NCI-H446 (cell line): ENCODE results near the gene ZSWIM4.
"Not testable (repeated sequence)": the region's sequence is repeated elsewhere in the genome, so short reads cannot be mapped to it uniquely, and the experiment has no call there.

ENCODE experiments used
- DNase-seq, 2 experiments: peaks; one replicate each; lab custom pipeline; 2025; lab: John Stamatoyannopoulos, UW

The ZSWIM4 gene

GRCh38 chr19:13850910-13851733, 55.9 kb downstream of the ZSWIM4 start:
- DNase-seq: peak in 1 of 2 experiments; percentile 47

- DNase-seq: not testable (repeated sequence)
Measured at GRCh38 chr19:13851734-13852114, 56.5 kb downstream of the ZSWIM4 start.

- not testable (repeated sequence) for DNase-seq
Measured at GRCh38 chr19:13852171-13852707, 57.0 kb downstream of the ZSWIM4 start.

GRCh38 chr19:13856497-13856896, 61.3 kb downstream of the ZSWIM4 start:
- DNase-seq: no peak

- DNase-seq: peak in 1 of 2 experiments; percentile 36
Measured at GRCh38 chr19:13859361-13859880, 64.2 kb downstream of the ZSWIM4 start.

GRCh38 chr19:13860679-13861391, 65.6 kb downstream of the ZSWIM4 start:
- no peak for DNase-seq

GRCh38 chr19:13861392-13861713, 66.1 kb downstream of the ZSWIM4 start:
- DNase-seq: no peak

- DNase-seq: peak; percentile 81 to 89
Measured at GRCh38 chr19:13861714-13862531, 66.7 kb downstream of the ZSWIM4 start.

GRCh38 chr19:13864046-13864666, 68.9 kb downstream of the ZSWIM4 start:
- no peak for DNase-seq

GRCh38 chr19:13864667-13865570, 69.7 kb downstream of the ZSWIM4 start:
- DNase-seq: no peak

GRCh38 chr19:13865571-13866462, 70.6 kb downstream of the ZSWIM4 start:
- no peak for DNase-seq

GRCh38 chr19:13866463-13867046, 71.3 kb downstream of the ZSWIM4 start:
- no peak for DNase-seq

- no peak for DNase-seq
Measured at GRCh38 chr19:13868663-13869062, 73.4 kb downstream of the ZSWIM4 start.

GRCh38 chr19:13869281-13869680, 74.0 kb downstream of the ZSWIM4 start:
- DNase-seq: no peak

GRCh38 chr19:13870873-13871272, 75.6 kb downstream of the ZSWIM4 start:
- DNase-seq: no peak

GRCh38 chr19:13872339-13872694, 77.1 kb downstream of the ZSWIM4 start:
- DNase-seq: no peak

- DNase-seq: no peak
Measured at GRCh38 chr19:13872695-13873389, 77.6 kb downstream of the ZSWIM4 start.

- no peak for DNase-seq
Measured at GRCh38 chr19:13873834-13874515, 78.7 kb downstream of the ZSWIM4 start.
